ENCODE results near the gene MRM2. TPM values are rescaled to one million over a fixed set of nuclear protein-coding genes. Genes with fewer than 3 reads are reported as not detected.

Gene MRM2
- total RNA-seq, 4 donors from 2014 or later = 2.1 to 29.4 (median 12.8) TPM

GRCh38 chr7:2202361-2202761 is 39.6 kb downstream of the MRM2 start:
- H3K36me3 ChIP-seq = no peaks in the 10 kb centered on the region
- H3K27me3 ChIP-seq = no peaks in the 10 kb centered on the region
- H3K9me3 ChIP-seq = no peaks in the 10 kb centered on the region
- DNase-seq = no peak
- TF ChIP-seq CTCF (IDR thresholded peaks at IDR 0.05) (no peak), POLR2A (IDR thresholded peaks at IDR 0.05) (no peak)
- H3K27ac ChIP-seq = no peak overlapping the region
- no peak overlapping the region for H3K4me3 ChIP-seq
- intact Hi-C loops (cut with DNase I; ENCODE audit: low total_unique reads) = no loop called here
- peaks cover 0 to 4% of the 10 kb centered on the region in 2 donors for H3K4me1 ChIP-seq

- H3K9me3 ChIP-seq = no peaks in the 10 kb centered on the region
- H3K4me3 ChIP-seq = no peak overlapping the region
- TF ChIP-seq POLR2A (IDR thresholded peaks at IDR 0.05) (no peak), CTCF (IDR thresholded peaks at IDR 0.05) (no peak)
- intact Hi-C loops (cut with DNase I; ENCODE audit: low total_unique reads) = no loop called here
- H3K36me3 ChIP-seq = no peaks in the 10 kb centered on the region
- H3K4me1 ChIP-seq = peaks cover 0 to 4% of the 10 kb centered on the region in 2 donors
- DNase-seq = peak in 1 of 2 donors; percentile 46
- no peak overlapping the region for H3K27ac ChIP-seq
- no peaks in the 10 kb centered on the region for H3K27me3 ChIP-seq
Measured at GRCh38 chr7:2201686-2202360, 40.2 kb downstream of the MRM2 start.

- intact Hi-C loops (cut with DNase I; ENCODE audit: low total_unique reads) = no loop called here
- no peaks in the 10 kb centered on the region for H3K36me3 ChIP-seq
- no peak for DNase-seq
- H3K27ac ChIP-seq = no peak overlapping the region
- H3K27me3 ChIP-seq = no peaks in the 10 kb centered on the region
- H3K9me3 ChIP-seq = no peaks in the 10 kb centered on the region
- TF ChIP-seq POLR2A (IDR thresholded peaks at IDR 0.05) (no peak), CTCF (IDR thresholded peaks at IDR 0.05) (no peak)
- no peak overlapping the region for H3K4me3 ChIP-seq
- peaks cover 0 to 4% of the 10 kb centered on the region in 2 donors for H3K4me1 ChIP-seq
Measured at GRCh38 chr7:2201128-2201527, 40.9 kb downstream of the MRM2 start.

- H3K27me3 ChIP-seq = no peaks in the 10 kb centered on the region
- no peak for TF ChIP-seq POLR2A (IDR thresholded peaks at IDR 0.05)
- no peak for TF ChIP-seq CTCF (IDR thresholded peaks at IDR 0.05)
Measured at GRCh38 chr7:2200584-2200980, 41.4 kb downstream of the MRM2 start.

GRCh38 chr7:2199956-2200583 is 41.9 kb downstream of the MRM2 start:
- intact Hi-C loops (cut with DNase I; ENCODE audit: low total_unique reads) = no loop called here
- DNase-seq = no peak
- Histone ChIP-seq H3K9me3 (no peaks in the 10 kb centered on the region), H3K4me3 (no peak overlapping the region), H3K4me1 (peaks cover 0 to 4% of the 10 kb centered on the region in 2 donors), H3K27me3 (no peaks in the 10 kb centered on the region), H3K27ac (no peak overlapping the region), H3K36me3 (no peaks in the 10 kb centered on the region)
- no peak for TF ChIP-seq CTCF (IDR thresholded peaks at IDR 0.05)
- no peak for TF ChIP-seq POLR2A (IDR thresholded peaks at IDR 0.05)

More at GRCh38 chr7:2200584-2200980, 41.4 kb downstream of the MRM2 start:
- no peak for DNase-seq
- intact Hi-C loops (cut with DNase I; ENCODE audit: low total_unique reads) = no loop called here
- Histone ChIP-seq H3K4me1 (peaks cover 0 to 4% of the 10 kb centered on the region in 2 donors), H3K9me3 (no peaks in the 10 kb centered on the region), H3K36me3 (no peaks in the 10 kb centered on the region), H3K4me3 (no peak overlapping the region), H3K27ac (no peak overlapping the region)

All from uterus (tissue), 4 donors.